NT2/D1 (cell line): ENCODE results near the gene TRMT6.

Experiments used
- YY1 ChIP-seq: IDR thresholded peaks from 2 replicates; pipeline ENCODE4 v1.6.1; 2011; ENCODE audit not compliant: insufficient read length, insufficient read depth
- ZNF274 ChIP-seq: IDR thresholded peaks from 2 replicates; pipeline ENCODE4 v1.6.1; 2011; ENCODE audit warnings: mild to moderate bottlenecking, low read depth, low read length

- TF ChIP-seq YY1 (no peak), ZNF274 (no peak)
Measured at GRCh38 chr20:5900908-5901307, 49.4 kb downstream of the TRMT6 start.
